BLaER1 treated with 17β-estradiol and CSF1 and Interleukin-3, amounts not matched to agents 10 nM and 100 nM (cell line): ENCODE data around the gene ARHGAP26.
A peak's percentile ranks its signal among the peaks of the same experiment; 100 is the strongest.

Experiments used
- H3K27ac ChIP-seq, 11 experiments: shearing (Covaris generic); formaldehyde crosslinking; 2 replicates each; pipeline ENCODE4 v1.8.1; 2022
- H3K27me3 ChIP-seq, 11 experiments: shearing (Covaris generic); formaldehyde crosslinking; 2 replicates each; pipeline ENCODE4 v1.8.1; 2022
- H3K36me3 ChIP-seq, 11 experiments: shearing (Covaris generic); formaldehyde crosslinking; 2 replicates each; pipeline ENCODE4 v1.8.1; 2022
- H3K4me1 ChIP-seq, 10 experiments: shearing (Covaris generic); formaldehyde crosslinking; 2 replicates each; pipeline ENCODE4 v1.8.1; 2022
- H3K4me2 ChIP-seq, 11 experiments: shearing (Covaris generic); formaldehyde crosslinking; 2 replicates each; pipeline ENCODE4 v1.8.1; 2022
- H3K4me3 ChIP-seq, 10 experiments: shearing (Covaris generic); formaldehyde crosslinking; 2 replicates each; pipeline ENCODE4 v1.8.1; 2022
- H3K9ac ChIP-seq, 11 experiments: shearing (Covaris generic); formaldehyde crosslinking; 2 replicates each; pipeline ENCODE4 v1.8.1; 2022
- H3K9me3 ChIP-seq, 11 experiments: shearing (Covaris generic); formaldehyde crosslinking; replicated peaks in 1 of 11; 2 replicates each; pipeline ENCODE4 v1.8.1; 2022
- H4K20me1 ChIP-seq, 11 experiments: shearing (Covaris generic); formaldehyde crosslinking; 2 replicates each; pipeline ENCODE4 v1.8.1; 2022
- Cebpa-rat ChIP-seq, 11 experiments: shearing (Covaris generic); IDR thresholded peaks; 2 replicates each; pipeline ENCODE4 v1.8.1; 2022

Gene ARHGAP26

GRCh38 chr5:143179126-143179740, 409.1 kb downstream of the ARHGAP26 start:
- no peak for TF ChIP-seq Cebpa-rat (IDR thresholded peaks at IDR 0.05)
- Histone ChIP-seq H3K9me3 (peaks cover 0 to 27% (median 12%) of the 10 kb centered on the region in 11 experiments; a peak in 12 of 22 replicates), H3K27me3 (no peaks in the 10 kb centered on the region), H3K27ac (peak overlapping the region in 3 of 11 experiments; percentile 93 to 96 (median 94); a peak in 6 of 22 replicates), H4K20me1 (peaks cover 0 to 41% (median 0%) of the 10 kb centered on the region in 11 experiments; a peak in 4 of 22 replicates), H3K36me3 (peaks cover 0 to 82% (median 9%) of the 10 kb centered on the region in 11 experiments; a peak in 10 of 22 replicates), H3K9ac (no peak overlapping the region), H3K4me3 (no peak overlapping the region), H3K4me2 (0 out of 22 replicates have a peak overlapping the region, but pooled peaks of 1 of the 11 experiments have one; percentile 9), H3K4me1 (peaks cover 59 to 77% (median 70%) of the 10 kb centered on the region in 10 experiments)

- H3K4me3 ChIP-seq = no peak overlapping the region
- peaks cover 50 to 80% (median 70%) of the 10 kb centered on the region in 10 experiments for H3K4me1 ChIP-seq
- peak overlapping the region in 1 of 11 experiments; percentile 4; a peak in 1 of 22 replicates for H3K9ac ChIP-seq
- H3K36me3 ChIP-seq = peaks cover 0 to 84% (median 9%) of the 10 kb centered on the region in 11 experiments; a peak in 10 of 22 replicates
- no peaks in the 10 kb centered on the region for H3K27me3 ChIP-seq
- peak overlapping the region; percentile 44 to 84 (median 79) for H3K4me2 ChIP-seq
- H3K27ac ChIP-seq = peak overlapping the region in 7 of 11 experiments; percentile 13 to 96 (median 93); a peak in 10 of 22 replicates
- H4K20me1 ChIP-seq = peaks cover 0 to 53% (median 0%) of the 10 kb centered on the region in 11 experiments; a peak in 4 of 22 replicates
- TF ChIP-seq Cebpa-rat (IDR thresholded peaks at IDR 0.05) = no peak
- peaks cover 0 to 27% (median 12%) of the 10 kb centered on the region in 11 experiments; a peak in 12 of 22 replicates for H3K9me3 ChIP-seq
These were observed 410.6 kb downstream of the ARHGAP26 start for GRCh38 chr5:143180751-143181150.

GRCh38 chr5:143181173-143181572, 411.0 kb downstream of the ARHGAP26 start:
- Histone ChIP-seq H3K4me1 (peaks cover 50 to 80% (median 68%) of the 10 kb centered on the region in 10 experiments), H3K4me3 (no peak overlapping the region), H3K9me3 (peaks cover 0 to 27% (median 12%) of the 10 kb centered on the region in 11 experiments; a peak in 12 of 22 replicates), H3K36me3 (peaks cover 0 to 88% (median 9%) of the 10 kb centered on the region in 11 experiments; a peak in 10 of 22 replicates), H3K9ac (peak overlapping the region in 2 of 11 experiments; percentile 4 to 86; a peak in 1 of 22 replicates), H3K27me3 (no peaks in the 10 kb centered on the region), H3K27ac (peak overlapping the region in 7 of 11 experiments; percentile 13 to 96 (median 93); a peak in 11 of 22 replicates), H3K4me2 (peak overlapping the region; percentile 44 to 84 (median 79)), H4K20me1 (peaks cover 0 to 56% (median 0%) of the 10 kb centered on the region in 11 experiments; a peak in 5 of 22 replicates)
- TF ChIP-seq Cebpa-rat (IDR thresholded peaks at IDR 0.05) = no peak

GRCh38 chr5:143182106-143182505, 411.9 kb downstream of the ARHGAP26 start:
- H3K27me3 ChIP-seq = no peaks in the 10 kb centered on the region
- peak overlapping the region; percentile 49 to 84 (median 79) for H3K4me2 ChIP-seq
- peaks cover 0 to 55% (median 0%) of the 10 kb centered on the region in 11 experiments; a peak in 5 of 22 replicates for H4K20me1 ChIP-seq
- no peak overlapping the region for H3K4me3 ChIP-seq
- H3K27ac ChIP-seq = peak overlapping the region in 8 of 11 experiments; percentile 59 to 96 (median 92); a peak in 16 of 22 replicates
- H3K9ac ChIP-seq = peak overlapping the region in 6 of 11 experiments; percentile 70 to 86 (median 80); a peak in 9 of 22 replicates
- no peak for TF ChIP-seq Cebpa-rat (IDR thresholded peaks at IDR 0.05)
- H3K9me3 ChIP-seq = peaks cover 0 to 27% (median 12%) of the 10 kb centered on the region in 11 experiments; a peak in 12 of 22 replicates
- H3K36me3 ChIP-seq = peaks cover 0 to 92% (median 9%) of the 10 kb centered on the region in 11 experiments; a peak in 10 of 22 replicates
- H3K4me1 ChIP-seq = peaks cover 51 to 80% (median 64%) of the 10 kb centered on the region in 10 experiments

GRCh38 chr5:143182901-143183820, 413.0 kb downstream of the ARHGAP26 start:
- peaks cover 0 to 92% (median 9%) of the 10 kb centered on the region in 11 experiments; a peak in 10 of 22 replicates for H3K36me3 ChIP-seq
- H3K4me2 ChIP-seq = peak overlapping the region; percentile 49 to 84 (median 79)
- peaks cover 0 to 27% (median 12%) of the 10 kb centered on the region in 11 experiments; a peak in 12 of 22 replicates for H3K9me3 ChIP-seq
- peak in 7 of 11 experiments; percentile 38 to 99 (median 95); a peak in 12 of 22 replicates for TF ChIP-seq Cebpa-rat (IDR thresholded peaks at IDR 0.05)
- H3K4me1 ChIP-seq = peaks cover 41 to 70% (median 58%) of the 10 kb centered on the region in 10 experiments
- H3K27me3 ChIP-seq = no peaks in the 10 kb centered on the region
- H3K9ac ChIP-seq = peak overlapping the region in 9 of 11 experiments; percentile 8 to 86 (median 71); a peak in 15 of 22 replicates
- H3K27ac ChIP-seq = peak overlapping the region in 9 of 11 experiments; percentile 34 to 96 (median 90); a peak in 18 of 22 replicates
- peak overlapping the region in 3 of 10 experiments; percentile 12 to 39 (median 15); a peak in 2 of 20 replicates for H3K4me3 ChIP-seq
- H4K20me1 ChIP-seq = peaks cover 0 to 55% (median 0%) of the 10 kb centered on the region in 11 experiments; a peak in 5 of 22 replicates

GRCh38 chr5:143183989-143184388, 413.8 kb downstream of the ARHGAP26 start:
- 0 out of 20 replicates have a peak overlapping the region, but pooled peaks of 1 of the 10 experiments have one; percentile 12 for H3K4me3 ChIP-seq
- H3K9me3 ChIP-seq = peaks cover 0 to 25% (median 12%) of the 10 kb centered on the region in 11 experiments; a peak in 13 of 22 replicates
- peaks cover 0 to 92% (median 9%) of the 10 kb centered on the region in 11 experiments; a peak in 10 of 22 replicates for H3K36me3 ChIP-seq
- peak overlapping the region in 9 of 11 experiments; percentile 66 to 84 (median 81); a peak in 17 of 22 replicates for H3K4me2 ChIP-seq
- peaks cover 37 to 66% (median 56%) of the 10 kb centered on the region in 10 experiments for H3K4me1 ChIP-seq
- peak overlapping the region in 9 of 11 experiments; percentile 34 to 96 (median 90); a peak in 17 of 22 replicates for H3K27ac ChIP-seq
- H4K20me1 ChIP-seq = peaks cover 0 to 55% (median 0%) of the 10 kb centered on the region in 11 experiments; a peak in 5 of 22 replicates
- H3K9ac ChIP-seq = peak overlapping the region in 6 of 11 experiments; percentile 70 to 86 (median 72); a peak in 11 of 22 replicates
- H3K27me3 ChIP-seq = no peaks in the 10 kb centered on the region
- TF ChIP-seq Cebpa-rat (IDR thresholded peaks at IDR 0.05) = no peak

GRCh38 chr5:143186623-143187022, 416.4 kb downstream of the ARHGAP26 start:
- peak in 4 of 11 experiments; percentile 22 to 56 (median 38); a peak in 5 of 22 replicates for TF ChIP-seq Cebpa-rat (IDR thresholded peaks at IDR 0.05)
- H4K20me1 ChIP-seq = peaks cover 0 to 47% (median 0%) of the 10 kb centered on the region in 11 experiments; a peak in 5 of 22 replicates
- no peak overlapping the region for H3K4me3 ChIP-seq
- H3K27me3 ChIP-seq = no peaks in the 10 kb centered on the region
- peaks cover 9 to 25% (median 15%) of the 10 kb centered on the region in 11 experiments for H3K9me3 ChIP-seq
- no peak overlapping the region for H3K9ac ChIP-seq
- H3K27ac ChIP-seq = peak overlapping the region in 4 of 11 experiments; percentile 51 to 94 (median 52); a peak in 6 of 22 replicates
- H3K4me1 ChIP-seq = peaks cover 27 to 51% (median 38%) of the 10 kb centered on the region in 10 experiments
- peaks cover 0 to 92% (median 8%) of the 10 kb centered on the region in 11 experiments; a peak in 12 of 22 replicates for H3K36me3 ChIP-seq
- H3K4me2 ChIP-seq = peak overlapping the region in 9 of 11 experiments; percentile 5 to 42 (median 29); a peak in 16 of 22 replicates
